Measurements from ENCODE around the gene ARL6IP6.

DNA sequence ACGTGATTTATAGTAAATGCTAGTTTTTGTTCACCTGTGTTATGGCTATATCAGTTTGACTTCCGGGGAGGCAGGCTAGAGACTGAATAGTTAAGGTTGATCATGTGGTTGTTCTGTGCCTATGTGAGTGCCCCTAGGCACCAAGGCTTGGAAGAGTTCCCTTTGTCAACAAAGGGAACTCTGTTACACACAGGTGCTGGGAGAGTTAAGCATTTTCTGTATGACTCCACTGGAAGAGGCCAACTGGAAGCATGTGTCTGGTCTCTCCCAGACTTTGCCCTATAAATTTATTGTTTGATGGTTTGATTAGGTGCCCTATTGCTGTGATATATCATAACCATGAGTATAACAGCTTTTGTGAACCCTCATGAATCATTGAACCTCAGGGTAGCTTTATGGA, 63.8 kb downstream of the ARL6IP6 start:
- TF ChIP-seq, protein P1, sequence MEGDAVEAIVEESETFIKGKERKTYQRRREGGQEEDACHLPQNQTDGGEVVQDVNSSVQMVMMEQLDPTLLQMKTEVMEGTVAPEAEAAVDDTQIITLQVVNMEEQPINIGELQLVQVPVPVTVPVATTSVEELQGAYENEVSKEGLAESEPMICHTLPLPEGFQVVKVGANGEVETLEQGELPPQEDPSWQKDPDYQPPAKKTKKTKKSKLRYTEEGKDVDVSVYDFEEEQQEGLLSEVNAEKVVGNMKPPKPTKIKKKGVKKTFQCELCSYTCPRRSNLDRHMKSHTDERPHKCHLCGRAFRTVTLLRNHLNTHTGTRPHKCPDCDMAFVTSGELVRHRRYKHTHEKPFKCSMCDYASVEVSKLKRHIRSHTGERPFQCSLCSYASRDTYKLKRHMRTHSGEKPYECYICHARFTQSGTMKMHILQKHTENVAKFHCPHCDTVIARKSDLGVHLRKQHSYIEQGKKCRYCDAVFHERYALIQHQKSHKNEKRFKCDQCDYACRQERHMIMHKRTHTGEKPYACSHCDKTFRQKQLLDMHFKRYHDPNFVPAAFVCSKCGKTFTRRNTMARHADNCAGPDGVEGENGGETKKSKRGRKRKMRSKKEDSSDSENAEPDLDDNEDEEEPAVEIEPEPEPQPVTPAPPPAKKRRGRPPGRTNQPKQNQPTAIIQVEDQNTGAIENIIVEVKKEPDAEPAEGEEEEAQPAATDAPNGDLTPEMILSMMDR (IDR thresholded peaks at IDR 0.05; ENCODE audit: low read length) = no peak
- TF ChIP-seq EZH2 (IDR thresholded peaks at IDR 0.05; ENCODE audit: borderline replicate concordance, low read length) = no peak

All from OCI-LY1 (cell line).